OCI-LY1 (cell line): ENCODE data around the gene P4HA2.

Experiments used
- H2AFZ ChIP-seq: fragments of 200-600 bp; sonication (generic), shearing (Covaris generic); 2 replicates; pipeline ENCODE4 v1.6.0; 2014; ENCODE audit warnings: antibody characterized with exemption, mild to moderate bottlenecking, low read length
- H3F3A ChIP-seq: fragments of 200-600 bp; sonication (generic), shearing (Covaris generic); 2 replicates; pipeline ENCODE4 v1.6.0; 2014; ENCODE audit warnings: mild to moderate bottlenecking, antibody characterized with exemption, low read length, moderate library complexity; ENCODE audit not compliant: insufficient read depth
- H3K27ac ChIP-seq: fragments of 200-600 bp; sonication (generic); 2 replicates; pipeline ENCODE4 v1.5.1; 2014; ENCODE audit warnings: low read length, mixed run types, mild to moderate bottlenecking, low read depth; ENCODE audit not compliant: poor library complexity, severe bottlenecking
- H3K27me3 ChIP-seq: fragments of 200-600 bp; sonication (generic); 2 replicates; pipeline ENCODE4 v1.6.0; 2014; ENCODE audit warnings: antibody characterized with exemption, mild to moderate bottlenecking, low read length, moderate library complexity; ENCODE audit not compliant: insufficient read depth
- H3K36me3 ChIP-seq: fragments of 200-600 bp; sonication (generic); 2 replicates; pipeline ENCODE4 v1.6.1; 2014; ENCODE audit warnings: mild to moderate bottlenecking, antibody characterized with exemption, low read length, moderate library complexity, mixed read lengths; ENCODE audit not compliant: insufficient read depth
- H3K4me1 ChIP-seq: fragments of 200-600 bp; sonication (generic); 2 replicates; pipeline ENCODE4 v1.5.1; 2014; ENCODE audit warnings: mild to moderate bottlenecking, low read length, moderate library complexity; ENCODE audit not compliant: insufficient read depth, severe bottlenecking
- H3K4me2 ChIP-seq: fragments of 200-600 bp; sonication (generic), shearing (Covaris generic); 2 replicates; pipeline ENCODE4 v1.6.1; 2014; ENCODE audit warnings: low read length
- H3K4me3 ChIP-seq: fragments of 200-600 bp; sonication (generic); 2 replicates; pipeline ENCODE4 v1.5.1; 2014; ENCODE audit warnings: low read length, low read depth, mild to moderate bottlenecking, mixed read lengths; ENCODE audit not compliant: poor library complexity, severe bottlenecking
- H3K79me2 ChIP-seq: fragments of 200-600 bp; shearing (Covaris generic); 2 replicates; pipeline ENCODE4 v1.6.1; 2016; ENCODE audit warnings: mixed run types, low read length, mixed read lengths; ENCODE audit not compliant: insufficient read depth
- H3K9ac ChIP-seq: fragments of 200-600 bp; sonication (generic), shearing (Covaris generic); 2 replicates; pipeline ENCODE4 v1.6.1; 2014; ENCODE audit warnings: mild to moderate bottlenecking, low read length, mixed read lengths
- H3K9me2 ChIP-seq: fragments of 200-600 bp; sonication (generic), shearing (Covaris generic); 2 replicates; pipeline ENCODE4 v1.6.1; 2014; ENCODE audit warnings: low read depth, mild to moderate bottlenecking, low read length, mixed read lengths
- H3K9me3 ChIP-seq: fragments of 200-600 bp; shearing (Covaris generic); 2 replicates; pipeline ENCODE4 v1.6.1; 2014; ENCODE audit warnings: low read length, mixed read lengths
- H4K20me1 ChIP-seq: fragments of 200-600 bp; sonication (generic), shearing (Covaris generic); 2 replicates; pipeline ENCODE4 v1.6.0; 2016; ENCODE audit warnings: mild to moderate bottlenecking, low read length; ENCODE audit not compliant: insufficient read depth
- EZH2 ChIP-seq: fragments of 200-600 bp; sonication (generic), shearing (Covaris generic); IDR thresholded peaks from 2 replicates; pipeline ENCODE4 v1.8.0; 2017; ENCODE audit warnings: borderline replicate concordance, mixed run types, mild to moderate bottlenecking, antibody characterized with exemption, low read length, moderate library complexity, mixed read lengths
- TF ChIP-seq, protein P1 (sequence below): fragments of 200-600 bp; sonication (generic), shearing (Covaris generic); IDR thresholded peaks from 2 replicates; pipeline ENCODE4 v1.5.1; 2017; ENCODE audit warnings: mild to moderate bottlenecking, antibody characterized with exemption, low read length, moderate library complexity, mixed read lengths

P4HA2 gene

DNA sequence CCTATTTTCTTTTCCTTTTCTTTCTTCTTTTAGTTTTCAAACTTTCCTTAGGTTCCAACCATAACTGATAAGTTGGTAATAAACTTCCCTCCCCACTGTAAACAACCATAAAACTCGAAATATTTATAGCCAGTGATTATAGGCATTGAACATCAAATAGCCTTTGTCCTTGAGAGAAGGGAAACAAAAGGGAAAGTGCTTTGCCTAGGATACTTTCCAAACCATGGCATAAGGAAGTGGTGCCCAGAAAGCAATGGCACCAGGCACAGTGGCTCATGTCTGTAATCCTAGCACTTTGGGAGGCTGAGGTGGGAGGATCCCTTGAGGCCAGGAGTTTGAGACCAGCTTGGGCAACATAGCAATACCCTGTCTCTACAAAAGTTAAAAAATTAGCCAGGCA lies 17.9 kb upstream of the P4HA2 start:
- no peaks in the 10 kb centered on the region for H3K9me2 ChIP-seq
- H3K27ac ChIP-seq: no peak overlapping the region
- H2AFZ ChIP-seq: no peak overlapping the region
- no peaks in the 10 kb centered on the region for H3K79me2 ChIP-seq
- no peak overlapping the region for H3K9ac ChIP-seq
- no peaks in the 10 kb centered on the region for H4K20me1 ChIP-seq
- H3F3A ChIP-seq: no peaks in the 10 kb centered on the region
- H3K36me3 ChIP-seq: no peaks in the 10 kb centered on the region
- no peaks in the 10 kb centered on the region for H3K4me1 ChIP-seq
- no peaks in the 10 kb centered on the region for H3K27me3 ChIP-seq
- H3K4me3 ChIP-seq: no peak overlapping the region
- TF ChIP-seq, protein P1, sequence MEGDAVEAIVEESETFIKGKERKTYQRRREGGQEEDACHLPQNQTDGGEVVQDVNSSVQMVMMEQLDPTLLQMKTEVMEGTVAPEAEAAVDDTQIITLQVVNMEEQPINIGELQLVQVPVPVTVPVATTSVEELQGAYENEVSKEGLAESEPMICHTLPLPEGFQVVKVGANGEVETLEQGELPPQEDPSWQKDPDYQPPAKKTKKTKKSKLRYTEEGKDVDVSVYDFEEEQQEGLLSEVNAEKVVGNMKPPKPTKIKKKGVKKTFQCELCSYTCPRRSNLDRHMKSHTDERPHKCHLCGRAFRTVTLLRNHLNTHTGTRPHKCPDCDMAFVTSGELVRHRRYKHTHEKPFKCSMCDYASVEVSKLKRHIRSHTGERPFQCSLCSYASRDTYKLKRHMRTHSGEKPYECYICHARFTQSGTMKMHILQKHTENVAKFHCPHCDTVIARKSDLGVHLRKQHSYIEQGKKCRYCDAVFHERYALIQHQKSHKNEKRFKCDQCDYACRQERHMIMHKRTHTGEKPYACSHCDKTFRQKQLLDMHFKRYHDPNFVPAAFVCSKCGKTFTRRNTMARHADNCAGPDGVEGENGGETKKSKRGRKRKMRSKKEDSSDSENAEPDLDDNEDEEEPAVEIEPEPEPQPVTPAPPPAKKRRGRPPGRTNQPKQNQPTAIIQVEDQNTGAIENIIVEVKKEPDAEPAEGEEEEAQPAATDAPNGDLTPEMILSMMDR: no peak
- TF ChIP-seq EZH2: no peak
- no peaks in the 10 kb centered on the region for H3K9me3 ChIP-seq
- H3K4me2 ChIP-seq: no peak overlapping the region

DNA sequence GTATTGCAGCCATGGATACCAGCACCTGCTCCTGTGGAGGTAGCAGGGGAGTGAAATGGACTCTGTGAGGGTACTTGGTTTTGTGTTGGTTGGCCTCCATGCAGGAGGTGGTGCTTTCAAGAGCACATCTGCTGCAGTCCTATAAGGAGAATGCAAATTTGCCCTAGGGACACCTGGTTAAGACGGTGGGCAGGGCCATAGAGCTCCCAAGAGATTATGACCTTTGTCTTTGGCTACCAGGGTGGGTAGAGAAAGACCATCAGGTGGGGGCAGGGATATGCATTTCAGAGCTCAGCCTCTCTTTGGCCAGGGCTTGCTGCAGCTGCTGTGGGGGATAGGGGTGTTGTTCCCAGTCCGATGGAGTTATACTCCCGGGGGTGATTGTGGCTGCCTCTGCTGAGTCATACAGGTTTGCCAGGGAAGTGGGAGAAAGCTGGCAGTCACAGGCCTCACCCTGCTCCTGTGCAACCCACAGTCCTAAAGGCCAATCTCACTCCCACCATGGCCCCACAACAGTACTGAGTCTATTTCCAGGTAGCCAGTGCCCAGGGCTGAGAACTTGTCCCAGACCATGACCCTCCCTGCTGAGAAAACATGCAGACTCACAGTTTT lies 15.8 kb upstream of the P4HA2 start:
- Histone ChIP-seq H3K4me1 (no peaks in the 10 kb centered on the region), H3K79me2 (no peaks in the 10 kb centered on the region), H3K9me2 (no peaks in the 10 kb centered on the region), H4K20me1 (no peaks in the 10 kb centered on the region), H3K4me3 (no peak overlapping the region), H3K27ac (no peak overlapping the region), H3K9ac (no peak overlapping the region), H3K27me3 (no peaks in the 10 kb centered on the region), H3K36me3 (no peaks in the 10 kb centered on the region), H2AFZ (no peak overlapping the region), H3K9me3 (no peaks in the 10 kb centered on the region), H3K4me2 (no peak overlapping the region), H3F3A (no peaks in the 10 kb centered on the region)
- TF ChIP-seq, protein P1: no peak
- no peak for TF ChIP-seq EZH2

DNA sequence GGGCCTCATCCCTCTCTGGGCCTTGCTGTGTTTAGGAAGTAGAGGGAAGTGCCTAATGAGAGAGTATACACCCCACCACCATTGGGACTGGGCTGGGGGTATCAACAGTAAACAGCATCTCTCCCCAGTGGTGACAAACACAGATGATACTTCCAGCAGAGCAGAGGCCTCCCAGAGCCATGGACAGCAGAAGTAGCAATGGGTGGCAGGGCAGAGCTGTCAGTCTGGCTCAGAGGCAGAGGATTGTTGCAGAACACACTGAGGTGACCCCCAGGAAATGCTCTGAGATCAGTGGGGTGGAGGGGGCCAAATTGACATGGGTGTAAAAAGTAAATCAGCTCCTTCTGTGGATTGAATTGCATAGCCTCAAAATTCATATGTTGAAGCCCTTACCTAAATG lies 12.1 kb upstream of the P4HA2 start:
- H3K36me3 ChIP-seq: no peaks in the 10 kb centered on the region
- no peak overlapping the region for H2AFZ ChIP-seq
- H3K9me3 ChIP-seq: no peaks in the 10 kb centered on the region
- TF ChIP-seq, protein P1: no peak
- no peak for TF ChIP-seq EZH2
- no peak overlapping the region for H3K4me3 ChIP-seq
- no peaks in the 10 kb centered on the region for H3F3A ChIP-seq
- no peak overlapping the region for H3K9ac ChIP-seq
- no peak overlapping the region for H3K27ac ChIP-seq
- H3K4me1 ChIP-seq: no peaks in the 10 kb centered on the region
- H3K4me2 ChIP-seq: no peak overlapping the region
- H4K20me1 ChIP-seq: no peaks in the 10 kb centered on the region
- H3K27me3 ChIP-seq: no peaks in the 10 kb centered on the region
- H3K79me2 ChIP-seq: no peaks in the 10 kb centered on the region
- no peaks in the 10 kb centered on the region for H3K9me2 ChIP-seq
